Uterus (tissue), 2 donors: ENCODE measurements around the gene CHN2.

Source experiments
- POLR2A ChIP-seq, 2 donors: fragments of 450-650 bp; IDR thresholded peaks; one replicate each; pipeline ENCODE4 v1.6.1; 2016; ENCODE audit warnings: antibody characterized with exemption in 2 of 2, mild to moderate bottlenecking in 1 of 2, moderate library complexity in 1 of 2
- TF ChIP-seq, protein P1 (sequence below), 4 experiments: fragments of 200-600 bp in 2 of 4; fragments of 450-650 bp in 2 of 4; sonication (generic) in 2 of 4; IDR thresholded peaks; one replicate each; pipeline ENCODE4 v1.5.1; 2016 to 2019; ENCODE audit warnings: antibody characterized with exemption in 4 of 4, mild to moderate bottlenecking in 2 of 4, moderate library complexity in 1 of 4

DNA sequence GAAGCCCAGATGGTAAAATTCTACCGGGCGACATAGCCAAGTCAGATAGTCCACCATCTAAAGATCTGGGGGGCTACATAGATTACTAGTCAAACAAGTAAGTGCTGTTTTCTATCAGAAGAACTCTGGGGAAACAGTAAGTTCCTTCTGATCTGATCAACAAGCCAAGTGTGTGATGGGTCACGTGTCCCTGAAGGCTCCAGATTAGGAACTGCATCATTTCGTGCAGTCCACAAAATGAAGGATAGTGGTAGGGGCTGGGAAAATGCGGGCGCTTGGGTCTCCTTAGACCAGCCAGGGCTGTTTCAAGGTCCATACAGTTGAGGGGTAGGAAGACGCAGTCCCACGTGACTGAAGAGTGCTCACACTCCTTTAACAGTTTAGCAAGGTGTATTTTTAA is 1.8 kb upstream of the CHN2 start:
- TF ChIP-seq POLR2A (IDR thresholded peaks at IDR 0.05): no peak
- TF ChIP-seq, protein P1, sequence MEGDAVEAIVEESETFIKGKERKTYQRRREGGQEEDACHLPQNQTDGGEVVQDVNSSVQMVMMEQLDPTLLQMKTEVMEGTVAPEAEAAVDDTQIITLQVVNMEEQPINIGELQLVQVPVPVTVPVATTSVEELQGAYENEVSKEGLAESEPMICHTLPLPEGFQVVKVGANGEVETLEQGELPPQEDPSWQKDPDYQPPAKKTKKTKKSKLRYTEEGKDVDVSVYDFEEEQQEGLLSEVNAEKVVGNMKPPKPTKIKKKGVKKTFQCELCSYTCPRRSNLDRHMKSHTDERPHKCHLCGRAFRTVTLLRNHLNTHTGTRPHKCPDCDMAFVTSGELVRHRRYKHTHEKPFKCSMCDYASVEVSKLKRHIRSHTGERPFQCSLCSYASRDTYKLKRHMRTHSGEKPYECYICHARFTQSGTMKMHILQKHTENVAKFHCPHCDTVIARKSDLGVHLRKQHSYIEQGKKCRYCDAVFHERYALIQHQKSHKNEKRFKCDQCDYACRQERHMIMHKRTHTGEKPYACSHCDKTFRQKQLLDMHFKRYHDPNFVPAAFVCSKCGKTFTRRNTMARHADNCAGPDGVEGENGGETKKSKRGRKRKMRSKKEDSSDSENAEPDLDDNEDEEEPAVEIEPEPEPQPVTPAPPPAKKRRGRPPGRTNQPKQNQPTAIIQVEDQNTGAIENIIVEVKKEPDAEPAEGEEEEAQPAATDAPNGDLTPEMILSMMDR (IDR thresholded peaks at IDR 0.05): no peak
